ENCODE data around the gene HK2.

HK2 gene

DNA sequence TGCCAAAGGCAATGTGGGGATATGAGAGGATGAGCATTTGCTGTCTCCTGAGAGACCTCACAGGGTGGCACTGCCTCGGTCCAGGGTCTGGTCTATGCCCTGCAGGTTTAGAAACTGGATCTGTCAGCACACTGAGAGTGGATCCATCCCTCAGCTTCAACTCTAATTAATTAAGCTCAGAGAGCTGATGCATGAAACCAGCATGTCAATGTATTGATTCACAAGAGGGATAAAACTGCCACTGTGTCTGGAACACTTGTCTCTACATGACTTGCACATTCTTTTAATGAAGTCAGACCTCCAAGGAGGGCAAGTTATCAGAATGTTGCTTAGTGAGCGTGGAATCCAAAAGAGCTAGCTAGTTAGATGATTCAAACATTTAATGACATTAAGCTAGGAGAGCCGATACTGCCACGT is 102.1 kb downstream of the HK2 start:
- DNase-seq (ENCODE audit: low read depth): no peak
- TF ChIP-seq, protein P1, sequence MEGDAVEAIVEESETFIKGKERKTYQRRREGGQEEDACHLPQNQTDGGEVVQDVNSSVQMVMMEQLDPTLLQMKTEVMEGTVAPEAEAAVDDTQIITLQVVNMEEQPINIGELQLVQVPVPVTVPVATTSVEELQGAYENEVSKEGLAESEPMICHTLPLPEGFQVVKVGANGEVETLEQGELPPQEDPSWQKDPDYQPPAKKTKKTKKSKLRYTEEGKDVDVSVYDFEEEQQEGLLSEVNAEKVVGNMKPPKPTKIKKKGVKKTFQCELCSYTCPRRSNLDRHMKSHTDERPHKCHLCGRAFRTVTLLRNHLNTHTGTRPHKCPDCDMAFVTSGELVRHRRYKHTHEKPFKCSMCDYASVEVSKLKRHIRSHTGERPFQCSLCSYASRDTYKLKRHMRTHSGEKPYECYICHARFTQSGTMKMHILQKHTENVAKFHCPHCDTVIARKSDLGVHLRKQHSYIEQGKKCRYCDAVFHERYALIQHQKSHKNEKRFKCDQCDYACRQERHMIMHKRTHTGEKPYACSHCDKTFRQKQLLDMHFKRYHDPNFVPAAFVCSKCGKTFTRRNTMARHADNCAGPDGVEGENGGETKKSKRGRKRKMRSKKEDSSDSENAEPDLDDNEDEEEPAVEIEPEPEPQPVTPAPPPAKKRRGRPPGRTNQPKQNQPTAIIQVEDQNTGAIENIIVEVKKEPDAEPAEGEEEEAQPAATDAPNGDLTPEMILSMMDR (IDR thresholded peaks at IDR 0.05; ENCODE audit: low read depth, low read length, missing control alignments): no peak
- H3K4me3 ChIP-seq (ENCODE audit: low read depth, low read length): no peak overlapping the region

DNA sequence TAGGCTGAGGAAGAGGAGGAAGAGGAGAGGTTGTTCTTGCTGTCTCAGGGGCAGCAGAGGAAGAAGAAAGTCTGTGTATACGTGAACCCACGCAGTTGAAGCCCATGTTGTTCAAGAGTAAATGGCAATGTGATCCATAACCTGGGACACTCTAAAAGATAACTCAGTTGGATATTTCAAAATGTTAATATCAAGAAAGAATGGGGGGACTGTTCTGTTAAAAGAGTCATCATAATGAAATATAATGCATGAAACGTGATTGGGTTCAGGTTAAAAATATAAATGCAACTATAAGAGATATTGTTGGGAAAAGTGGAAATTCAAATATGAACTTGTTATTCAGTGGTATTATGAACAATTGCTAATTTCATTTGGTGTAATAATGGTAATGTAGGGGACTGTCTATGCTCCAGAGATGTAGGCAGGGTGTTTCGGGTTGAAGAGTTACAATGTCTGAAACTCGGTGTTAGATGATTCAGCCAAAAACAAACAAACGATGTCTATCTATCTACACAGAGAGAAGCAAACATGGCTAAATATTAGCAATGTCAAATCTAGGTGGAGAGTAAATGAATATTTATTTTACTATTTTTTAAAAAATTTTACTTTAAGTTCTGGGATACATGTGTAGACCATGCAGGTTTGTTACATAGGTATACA is 103.4 kb downstream of the HK2 start:
- no peak for DNase-seq (ENCODE audit: low read depth)
- TF ChIP-seq, protein P1 (IDR thresholded peaks at IDR 0.05; ENCODE audit: low read depth, low read length, missing control alignments): no peak
- H3K4me3 ChIP-seq (ENCODE audit: low read depth, low read length): no peak overlapping the region

DNA sequence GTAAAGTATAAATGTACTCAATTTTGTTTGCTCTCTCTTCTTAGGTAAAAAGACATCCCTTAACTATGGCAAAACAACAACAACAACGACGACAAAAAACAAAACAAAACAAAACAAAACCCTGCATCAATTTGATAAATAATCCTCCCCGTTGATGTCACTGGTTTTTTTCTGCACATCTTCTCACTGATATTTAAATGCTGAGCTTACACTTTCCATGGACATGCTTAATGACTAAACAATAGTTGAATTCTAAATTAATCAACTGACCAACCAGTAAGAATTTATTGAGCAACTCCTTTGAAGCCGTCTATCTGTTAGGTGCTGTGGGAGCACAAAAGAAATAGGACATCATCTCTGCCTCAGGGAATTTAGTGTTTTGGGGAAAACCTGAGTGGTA is 104.3 kb downstream of the HK2 start:
- TF ChIP-seq, protein P1 (IDR thresholded peaks at IDR 0.05; ENCODE audit: low read depth, low read length, missing control alignments): no peak
- no peak overlapping the region for H3K4me3 ChIP-seq (ENCODE audit: low read depth, low read length)
- DNase-seq (ENCODE audit: low read depth): no peak

DNA sequence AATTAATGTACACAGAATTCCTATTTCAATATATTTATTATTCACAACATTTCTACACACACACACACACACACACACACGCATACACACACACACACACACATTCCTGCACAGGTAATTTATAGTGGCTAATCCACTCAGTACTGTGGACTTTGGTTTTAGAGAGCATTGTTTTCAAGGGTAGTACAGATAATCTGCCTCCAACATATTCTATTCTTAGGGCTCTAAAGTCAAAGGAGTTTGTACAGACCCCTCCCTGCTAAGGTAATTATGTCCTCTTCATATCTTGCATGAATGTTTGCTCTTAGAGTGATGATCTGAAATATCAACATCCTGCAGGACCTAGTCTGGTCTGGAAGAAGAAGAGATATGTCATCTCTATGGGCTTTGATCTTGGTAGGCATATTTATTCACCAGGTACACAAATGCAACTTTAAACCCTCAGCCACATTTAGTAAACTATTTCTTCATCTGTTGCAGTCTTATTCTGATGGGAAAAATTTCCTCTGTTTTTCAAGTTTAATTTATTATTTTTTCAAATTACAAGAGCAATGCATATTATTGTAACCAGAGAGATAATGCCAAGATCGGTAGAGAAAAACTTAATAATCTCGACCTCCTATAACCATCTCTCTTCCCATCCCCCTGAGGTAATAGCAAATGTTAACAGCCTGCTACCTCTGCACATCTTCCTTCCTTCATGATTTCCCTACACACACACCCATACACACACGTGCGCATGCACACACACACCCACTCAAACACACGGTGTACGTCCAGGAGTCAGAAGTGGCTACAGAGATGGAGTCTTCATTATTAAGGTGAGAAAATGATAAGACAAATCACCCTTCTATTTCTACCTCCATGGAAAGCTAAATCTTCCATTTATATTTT is 106.2 kb downstream of the HK2 start:
- DNase-seq (ENCODE audit: low read depth): no peak
- H3K4me3 ChIP-seq (ENCODE audit: low read depth, low read length): no peak overlapping the region
- TF ChIP-seq, protein P1 (IDR thresholded peaks at IDR 0.05; ENCODE audit: low read depth, low read length, missing control alignments): no peak

DNA sequence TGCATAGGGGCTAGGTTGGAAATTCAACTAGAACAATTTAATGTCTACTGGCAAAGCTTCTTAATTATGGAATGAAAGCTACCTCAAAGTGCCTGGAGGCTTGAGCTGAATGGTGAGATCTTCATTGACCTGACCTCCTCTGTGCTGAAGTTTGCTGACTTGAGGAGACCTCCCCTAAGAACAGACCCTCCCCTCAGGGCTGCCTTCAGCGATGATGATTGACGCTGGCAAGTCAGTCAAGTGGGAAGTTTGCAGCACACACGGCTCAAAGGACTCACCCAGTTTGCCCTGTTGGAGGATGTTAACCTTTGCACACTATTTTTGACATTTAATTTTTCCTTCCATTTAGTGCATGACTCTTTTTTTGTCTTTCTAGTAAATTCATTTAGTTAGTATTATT is 107.4 kb downstream of the HK2 start:
- no peak for DNase-seq (ENCODE audit: low read depth)
- no peak overlapping the region for H3K4me3 ChIP-seq (ENCODE audit: low read depth, low read length)
- TF ChIP-seq, protein P1 (IDR thresholded peaks at IDR 0.05; ENCODE audit: low read depth, low read length, missing control alignments): no peak

DNA sequence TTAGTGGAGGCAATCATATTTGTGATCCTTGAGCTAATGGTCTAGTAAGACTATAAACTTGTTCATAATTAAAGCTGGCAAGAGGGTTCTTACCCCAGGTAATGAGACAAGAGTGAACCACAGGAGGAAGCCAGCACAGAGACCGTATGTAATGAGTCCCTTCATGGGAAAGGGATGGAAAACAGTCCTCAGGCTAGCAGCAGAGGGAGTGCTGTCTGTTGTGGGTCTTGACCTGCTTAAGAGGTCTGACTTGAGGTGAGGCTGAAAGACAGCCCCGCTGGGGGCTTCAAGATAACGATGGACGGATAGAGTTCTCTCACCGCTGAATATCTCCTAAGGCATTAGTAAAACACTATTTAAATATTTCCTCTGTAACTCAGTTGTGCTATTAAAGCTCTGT is 108.3 kb downstream of the HK2 start:
- no peak overlapping the region for H3K4me3 ChIP-seq (ENCODE audit: low read depth, low read length)
- DNase-seq (ENCODE audit: low read depth): no peak
- TF ChIP-seq, protein P1 (IDR thresholded peaks at IDR 0.05; ENCODE audit: low read depth, low read length, missing control alignments): no peak
